Esophagus squamous epithelium (tissue), 5 donors: ENCODE measurements around the gene PTPRD. TPM values are rescaled to one million over a fixed set of nuclear protein-coding genes. Genes with fewer than 3 reads are reported as not detected.
"Not testable (repeated sequence)": the region's sequence is repeated elsewhere in the genome, so short reads cannot be mapped to it uniquely, and the experiment has no call there.

Experiments used
- DNase-seq: peaks from one replicate; lab custom pipeline; 2025; lab: John Stamatoyannopoulos, UW
- H3K27ac ChIP-seq, 4 donors: fragments of 200-600 bp; sonication (generic); one replicate each; pipeline ENCODE4 v1.5.1; 2016 to 2019; ENCODE audit warnings: mild to moderate bottlenecking in 1 of 4
- H3K27me3 ChIP-seq, 4 donors: fragments of 200-600 bp; sonication (generic); 1 replicate in 3 of 4; 2 replicates in 1 of 4; pipeline versions ENCODE4 v1.5.1 to v1.6.0; 2017 to 2021; ENCODE audit warnings: antibody characterized with exemption in 1 of 4
- H3K36me3 ChIP-seq, 3 donors: fragments of 200-600 bp; sonication (generic); one replicate each; pipeline ENCODE4 v1.5.1; 2016 to 2019
- H3K4me1 ChIP-seq, 3 donors: fragments of 200-600 bp; sonication (generic); one replicate each; pipeline ENCODE4 v1.5.1; 2017 to 2019
- H3K4me3 ChIP-seq, 4 donors: fragments of 200-600 bp; sonication (generic); 1 replicate in 3 of 4; 2 replicates in 1 of 4; pipeline ENCODE4 v1.5.1; 2016 to 2019; ENCODE audit warnings: mild to moderate bottlenecking in 2 of 4, moderate library complexity in 1 of 4
- H3K9me3 ChIP-seq, 3 donors: fragments of 200-600 bp; sonication (generic); one replicate each; pipeline ENCODE4 v1.5.1; 2016 to 2019
- POLR2A ChIP-seq, 4 donors: fragments of 450-650 bp; IDR thresholded peaks; one replicate each; pipeline ENCODE4 v1.6.1; 2017; ENCODE audit warnings: antibody characterized with exemption in 4 of 4, mild to moderate bottlenecking in 4 of 4, moderate library complexity in 3 of 4
- WGBS, 2 donors: methylation state at CpG; one replicate each; pipeline ENCODE4 v1.1.5; 2018; 5-methylcytosine and 5-hydroxymethylcytosine counted together
- intact Hi-C: fragments of 100-400 bp; cut with DNase I; formaldehyde crosslinking; loops from one replicate; pipeline ENCODE4 v1.15.0; 2022
- total RNA-seq, 4 donors: library from RNA; depleted of rRNA; stranded (reverse); fragments of >200 nt; gene quantifications; one replicate each; pipeline ENCODE4 v1.1.0, GENCODE V29; 2016
- TF ChIP-seq, protein P1 (sequence below), 6 experiments: fragments of 450-650 bp in 4 of 6; fragments of 200-600 bp in 2 of 6; sonication (generic) in 2 of 6; IDR thresholded peaks; one replicate each; pipeline ENCODE4 v1.5.1; 2016 to 2019; ENCODE audit warnings: antibody characterized with exemption in 6 of 6, mild to moderate bottlenecking in 4 of 6, moderate library complexity in 4 of 6
- donor health status: DM: yes; HTN: yes; CAD: no.

Gene PTPRD
- total RNA-seq, 4 donors from 2014 or later, result 0.23 to 16.3 (median 6.6) TPM

GRCh38 chr9:9341203-9341602 lies 1271.6 kb downstream of the PTPRD start:
- Histone ChIP-seq H3K27ac (no peak overlapping the region), H3K27me3 (no peaks in the 10 kb centered on the region), H3K4me1 (no peaks in the 10 kb centered on the region), H3K4me3 (no peak overlapping the region), H3K9me3 (no peaks in the 10 kb centered on the region), H3K36me3 (no peaks in the 10 kb centered on the region)
- intact Hi-C loops, result no loop called here
- TF ChIP-seq POLR2A (IDR thresholded peaks at IDR 0.05), result no peak
- TF ChIP-seq, protein P1, sequence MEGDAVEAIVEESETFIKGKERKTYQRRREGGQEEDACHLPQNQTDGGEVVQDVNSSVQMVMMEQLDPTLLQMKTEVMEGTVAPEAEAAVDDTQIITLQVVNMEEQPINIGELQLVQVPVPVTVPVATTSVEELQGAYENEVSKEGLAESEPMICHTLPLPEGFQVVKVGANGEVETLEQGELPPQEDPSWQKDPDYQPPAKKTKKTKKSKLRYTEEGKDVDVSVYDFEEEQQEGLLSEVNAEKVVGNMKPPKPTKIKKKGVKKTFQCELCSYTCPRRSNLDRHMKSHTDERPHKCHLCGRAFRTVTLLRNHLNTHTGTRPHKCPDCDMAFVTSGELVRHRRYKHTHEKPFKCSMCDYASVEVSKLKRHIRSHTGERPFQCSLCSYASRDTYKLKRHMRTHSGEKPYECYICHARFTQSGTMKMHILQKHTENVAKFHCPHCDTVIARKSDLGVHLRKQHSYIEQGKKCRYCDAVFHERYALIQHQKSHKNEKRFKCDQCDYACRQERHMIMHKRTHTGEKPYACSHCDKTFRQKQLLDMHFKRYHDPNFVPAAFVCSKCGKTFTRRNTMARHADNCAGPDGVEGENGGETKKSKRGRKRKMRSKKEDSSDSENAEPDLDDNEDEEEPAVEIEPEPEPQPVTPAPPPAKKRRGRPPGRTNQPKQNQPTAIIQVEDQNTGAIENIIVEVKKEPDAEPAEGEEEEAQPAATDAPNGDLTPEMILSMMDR (IDR thresholded peaks at IDR 0.05), result no peak
- WGBS, 2 donors, result 38 to 72% methylated on average over 2 of the region's 2 CpGs
- DNase-seq, result no peak

- Histone ChIP-seq H3K4me3 (no peak overlapping the region), H3K9me3 (no peaks in the 10 kb centered on the region), H3K4me1 (no peaks in the 10 kb centered on the region), H3K36me3 (no peaks in the 10 kb centered on the region), H3K27me3 (no peaks in the 10 kb centered on the region), H3K27ac (no peak overlapping the region)
- no peak for TF ChIP-seq POLR2A (IDR thresholded peaks at IDR 0.05)
- TF ChIP-seq, protein P1 (IDR thresholded peaks at IDR 0.05), result no peak
- no peak for DNase-seq
- intact Hi-C loops, result no loop called here
Measured at GRCh38 chr9:9337129-9337528, 1275.7 kb downstream of the PTPRD start.

DNA sequence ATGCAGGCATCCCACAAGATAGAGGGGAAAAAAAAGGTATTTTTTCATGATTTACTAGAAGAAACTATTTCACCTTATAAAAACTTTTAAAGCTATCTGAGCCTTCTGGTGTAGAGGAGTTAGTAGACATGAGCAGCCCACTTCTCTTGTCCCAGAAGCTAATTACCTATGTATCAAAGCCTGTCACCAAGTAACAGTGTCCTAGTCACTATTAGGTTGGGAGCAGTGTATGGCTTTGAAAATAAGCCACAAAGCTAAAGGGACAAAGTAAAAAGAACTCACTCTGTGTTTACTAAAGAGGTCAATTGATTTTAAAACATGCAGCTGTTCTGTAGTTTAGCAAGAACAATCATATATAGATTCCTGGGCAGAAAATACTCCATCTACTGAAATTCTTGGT lies 1286.1 kb downstream of the PTPRD start:
- intact Hi-C loops, result no loop called here
- DNase-seq, result no peak
- H3K27me3 ChIP-seq, result no peaks in the 10 kb centered on the region

GRCh38 chr9:9319007-9319406 lies 1293.8 kb downstream of the PTPRD start:
- Histone ChIP-seq H3K36me3 (no peaks in the 10 kb centered on the region), H3K4me1 (no peaks in the 10 kb centered on the region), H3K27ac (no peak overlapping the region), H3K27me3 (no peaks in the 10 kb centered on the region), H3K4me3 (no peak overlapping the region), H3K9me3 (no peaks in the 10 kb centered on the region)
- 5 to 11% methylated on average over 2 of the region's 2 CpGs for WGBS, 2 donors
- TF ChIP-seq, protein P1 (IDR thresholded peaks at IDR 0.05), result no peak
- TF ChIP-seq POLR2A (IDR thresholded peaks at IDR 0.05), result no peak
- intact Hi-C loops, result no loop called here
- no peak for DNase-seq

More for the DNA sequence above, 1286.1 kb downstream of the PTPRD start:
- Histone ChIP-seq H3K9me3 (no peaks in the 10 kb centered on the region), H3K27ac (no peak overlapping the region), H3K36me3 (no peaks in the 10 kb centered on the region), H3K4me3 (no peak overlapping the region), H3K4me1 (no peaks in the 10 kb centered on the region)
- TF ChIP-seq, protein P1 (IDR thresholded peaks at IDR 0.05), result no peak
- TF ChIP-seq POLR2A (IDR thresholded peaks at IDR 0.05), result no peak

- H3K4me1 ChIP-seq, H3K27me3 ChIP-seq, DNase-seq, H3K36me3 ChIP-seq, intact Hi-C loops, H3K4me3 ChIP-seq, H3K9me3 ChIP-seq, H3K27ac ChIP-seq: not testable (repeated sequence)
- 77 to 84% methylated on average over 7 of the region's 7 CpGs for WGBS, 2 donors
Measured at GRCh38 chr9:9310743-9311142, 1302.1 kb downstream of the PTPRD start.

GRCh38 chr9:9305600-9305999 lies 1307.2 kb downstream of the PTPRD start:
- intact Hi-C loops, result no loop called here
- no peak for DNase-seq
- Histone ChIP-seq H3K27me3 (no peaks in the 10 kb centered on the region), H3K36me3 (no peaks in the 10 kb centered on the region), H3K4me3 (no peak overlapping the region), H3K27ac (no peak overlapping the region), H3K9me3 (no peaks in the 10 kb centered on the region), H3K4me1 (no peaks in the 10 kb centered on the region)
- TF ChIP-seq, protein P1 (IDR thresholded peaks at IDR 0.05), result no peak
- TF ChIP-seq POLR2A (IDR thresholded peaks at IDR 0.05), result no peak
